PC-9 (cell line): ENCODE data around the gene DPEP2NB.

Experiments used
- EZH2 ChIP-seq: fragments of 200-600 bp; sonication (generic); IDR thresholded peaks from 2 replicates; pipeline ENCODE4 v1.8.0; 2017; ENCODE audit warnings: antibody characterized with exemption, low read depth
- TF ChIP-seq, protein P1 (sequence below): fragments of 200-600 bp; sonication (generic); conservative IDR thresholded peaks from 2 replicates; pipeline ENCODE4 v1.6.1; 2017; ENCODE audit warnings: mixed run types, antibody characterized with exemption, mild to moderate bottlenecking, moderate library complexity

DNA sequence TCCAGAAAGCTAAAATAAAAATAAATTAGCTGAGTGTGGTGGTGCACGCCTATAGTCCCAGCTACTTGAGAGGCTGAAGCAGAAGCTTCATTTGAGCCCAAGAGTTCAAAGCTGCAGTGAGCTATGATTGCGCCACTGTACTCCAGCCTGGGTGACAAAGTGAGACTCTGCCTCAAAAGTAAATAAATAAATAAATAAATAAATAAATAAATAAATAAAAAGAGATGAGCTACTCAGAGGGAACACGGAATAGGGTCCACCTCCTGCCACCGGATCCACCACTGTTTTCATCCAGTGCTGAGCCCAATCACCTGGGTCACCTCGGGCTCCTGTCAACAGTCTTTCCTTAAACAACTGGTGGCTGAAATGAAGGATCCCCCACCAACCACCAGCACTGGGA, 28.8 kb downstream of the DPEP2NB start:
- TF ChIP-seq, protein P1, sequence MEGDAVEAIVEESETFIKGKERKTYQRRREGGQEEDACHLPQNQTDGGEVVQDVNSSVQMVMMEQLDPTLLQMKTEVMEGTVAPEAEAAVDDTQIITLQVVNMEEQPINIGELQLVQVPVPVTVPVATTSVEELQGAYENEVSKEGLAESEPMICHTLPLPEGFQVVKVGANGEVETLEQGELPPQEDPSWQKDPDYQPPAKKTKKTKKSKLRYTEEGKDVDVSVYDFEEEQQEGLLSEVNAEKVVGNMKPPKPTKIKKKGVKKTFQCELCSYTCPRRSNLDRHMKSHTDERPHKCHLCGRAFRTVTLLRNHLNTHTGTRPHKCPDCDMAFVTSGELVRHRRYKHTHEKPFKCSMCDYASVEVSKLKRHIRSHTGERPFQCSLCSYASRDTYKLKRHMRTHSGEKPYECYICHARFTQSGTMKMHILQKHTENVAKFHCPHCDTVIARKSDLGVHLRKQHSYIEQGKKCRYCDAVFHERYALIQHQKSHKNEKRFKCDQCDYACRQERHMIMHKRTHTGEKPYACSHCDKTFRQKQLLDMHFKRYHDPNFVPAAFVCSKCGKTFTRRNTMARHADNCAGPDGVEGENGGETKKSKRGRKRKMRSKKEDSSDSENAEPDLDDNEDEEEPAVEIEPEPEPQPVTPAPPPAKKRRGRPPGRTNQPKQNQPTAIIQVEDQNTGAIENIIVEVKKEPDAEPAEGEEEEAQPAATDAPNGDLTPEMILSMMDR = no peak
- no peak for TF ChIP-seq EZH2
